GM12878 (cell line): Measurements from ENCODE around the gene EEF1AKMT3. TPM values are rescaled to one million over a fixed set of nuclear protein-coding genes. Genes with fewer than 3 reads are reported as not detected.

Experiments
- ATAC-seq: fragments of 200-7000 bp; cut with Tn5 transposase; 3 replicates; pipeline ENCODE4 v1.9.1; 2020; ENCODE audit warnings: mild to moderate bottlenecking, moderate library complexity
- BruUV-seq: library from RNA; stranded (reverse); fragments of 400-500 nt; replicated peaks from 2 replicates; lab custom pipeline; 2021; lab: Mats Ljungman, UMichigan
- CTCF ChIA-PET: fragments of 300-600 bp; sonication (Branson Sonifier 250); formaldehyde crosslinking; extraction: SDS; loops from one replicate; lab custom pipeline; 2021; ENCODE audit warnings: inconsistent platforms; lab: Yijun Ruan, JAX
- POLR2A ChIA-PET: fragments of 350-600 bp; formaldehyde crosslinking; extraction: SDS; loops from one replicate; lab custom pipeline; 2021; ENCODE audit warnings: inconsistent platforms; lab: Charles Lee
- RAD21 ChIA-PET: fragments of 300-600 bp; sonication (Branson Sonifier 250); formaldehyde crosslinking; loops from one replicate; lab custom pipeline; 2023; ENCODE audit warnings: antibody characterized with exemption; ENCODE audit not compliant: unreplicated experiment; lab: Charles Lee
- SMC1A ChIA-PET: fragments of 300-600 bp; sonication (Branson Sonifier 250); formaldehyde crosslinking; loops from one replicate; lab custom pipeline; 2023; ENCODE audit not compliant: unreplicated experiment, uncharacterized antibody; lab: Charles Lee
- DNase-seq: peaks from one replicate; pipeline ENCODE4 v3.0.0-alpha.2; 2011; ENCODE audit warnings: low read depth, low spot score
- FAIRE-seq: peaks from 3 replicates; lab custom pipeline; 2011; peaks lifted over from hg19 to GRCh38; lab: Jason Lieb, UNC
- H2AFZ ChIP-seq: 2 replicates; pipeline ENCODE4 v1.6.0; 2011; ENCODE audit warnings: low read depth, low read length, control low read depth; ENCODE audit not compliant: control insufficient read depth
- H3K27ac ChIP-seq: 2 replicates; pipeline ENCODE4 v1.5.1; 2011; ENCODE audit warnings: control low read depth; ENCODE audit not compliant: control insufficient read depth, insufficient read depth
- H3K27me3 ChIP-seq, 2 experiments: replicated peaks in 1 of 2; 2 replicates each; pipeline versions ENCODE4 v1.6.0 to v1.6.1; 2011; ENCODE audit warnings: low read length in 1 of 2; ENCODE audit not compliant: control insufficient read depth in 2 of 2, insufficient read depth in 2 of 2
- H3K36me3 ChIP-seq, 2 experiments: 2 replicates each; pipeline ENCODE4 v1.5.1; 2011; ENCODE audit warnings: low read length in 1 of 2; ENCODE audit not compliant: control insufficient read depth in 2 of 2, insufficient read depth in 2 of 2
- H3K4me1 ChIP-seq: 2 replicates; pipeline ENCODE4 v1.6.1; 2011; ENCODE audit warnings: mild to moderate bottlenecking, low read length, moderate library complexity, mixed read lengths; ENCODE audit not compliant: control insufficient read depth, insufficient read depth
- H3K4me2 ChIP-seq: 2 replicates; pipeline ENCODE4 v1.6.0; 2011; ENCODE audit warnings: control low read depth; ENCODE audit not compliant: control insufficient read depth, insufficient read depth
- H3K4me3 ChIP-seq: fragments of 200-600 bp; sonication (generic); 2 replicates; pipeline ENCODE4 v1.5.1; 2016
- H3K79me2 ChIP-seq: 2 replicates; pipeline ENCODE4 v1.6.0; 2011; ENCODE audit warnings: low read length; ENCODE audit not compliant: control insufficient read depth, insufficient read depth
- H3K9ac ChIP-seq: 2 replicates; pipeline ENCODE4 v1.8.0; 2011; ENCODE audit warnings: low read length, control low read depth, mixed read lengths; ENCODE audit not compliant: control insufficient read depth, insufficient read depth
- H3K9me3 ChIP-seq: replicated peaks from 3 replicates; pipeline ENCODE4 v1.5.1; 2011; ENCODE audit warnings: mild to moderate bottlenecking, low read length; ENCODE audit not compliant: control insufficient read depth, insufficient read depth
- H4K20me1 ChIP-seq: 2 replicates; pipeline ENCODE4 v1.6.0; 2011; ENCODE audit not compliant: control insufficient read depth, insufficient read depth
- CEBPB ChIP-seq, 2 experiments: fragments of 150-350 bp in 1 of 2; IDR thresholded peaks; 2 replicates each; pipeline ENCODE4 v1.6.1; 2012 to 2014; ENCODE audit warnings: low read depth in 2 of 2, low read length in 2 of 2, borderline replicate concordance in 1 of 2, inconsistent platforms in 1 of 2
- CHD1 ChIP-seq: IDR thresholded peaks from 2 replicates; pipeline ENCODE4 v1.6.1; 2012; ENCODE audit warnings: low read depth, low read length, improper control_type of control experiment
- NFXL1 ChIP-seq: fragments of 450-650 bp; IDR thresholded peaks from 2 replicates; pipeline ENCODE4 v1.6.1; 2017; ENCODE audit warnings: antibody characterized with exemption, mild to moderate bottlenecking, borderline replicate concordance
- NR2F1 ChIP-seq: fragments of 450-650 bp; conservative IDR thresholded peaks from 2 replicates; pipeline ENCODE4 v1.6.1; 2017; ENCODE audit warnings: mild to moderate bottlenecking
- REST ChIP-seq: IDR thresholded peaks from 2 replicates; pipeline ENCODE4 v1.6.1; 2012; ENCODE audit warnings: mild to moderate bottlenecking, low read depth, low read length
- STAT3 ChIP-seq: IDR thresholded peaks from 2 replicates; pipeline ENCODE4 v1.6.1; 2011; ENCODE audit warnings: low read depth, low read length, improper control_type of control experiment
- USF2 ChIP-seq: IDR thresholded peaks from 2 replicates; pipeline ENCODE4 v1.6.1; 2011; ENCODE audit warnings: low read depth, low read length, improper control_type of control experiment, borderline replicate concordance
- ZNF207 ChIP-seq: fragments of 450-650 bp; IDR thresholded peaks from 2 replicates; pipeline ENCODE4 v1.6.1; 2014; ENCODE audit warnings: antibody characterized with exemption, mild to moderate bottlenecking, borderline replicate concordance
- WGBS: methylation state at CpG from one replicate; pipeline ENCODE4 v1.1.6; 2016; ENCODE audit warnings: low lambda C conversion rate; ENCODE audit not compliant: insufficient replicate concordance, insufficient coverage; ENCODE audit errors: missing lambda C conversion rate; 5-methylcytosine and 5-hydroxymethylcytosine counted together
- in situ Hi-C: fragments of 300-500 bp; cut with MboI; formaldehyde crosslinking; loops from 9 replicates; pipeline ENCODE4 v1.14.3; 2018; ENCODE audit warnings: mixed read lengths
- intact Hi-C: fragments of 100-400 bp; cut with micrococcal nuclease; formaldehyde crosslinking; loops from one replicate; pipeline ENCODE4 v1.14.2; 2022; ENCODE audit not compliant: unreplicated experiment
- polyA plus RNA-seq, 11 experiments: library from polyadenylated mRNA; depleted of rRNA in 4 of 11; unstranded in 6 of 11; stranded (reverse) in 5 of 11; fragments of >200 nt; fragmentation: Nextera tagmentation in 4 of 11; fragmentation: Illumina TruSeq in 1 of 11; extraction: Ambion mirVana in 4 of 11; extraction: Trizol in 1 of 11; gene quantifications; 1 replicate in 1 of 11; 2 replicates in 10 of 11; pipeline versions ENCODE4 v1.2.1 to v1.2.3, GENCODE V29; 2011 to 2016; ENCODE audit warnings: inconsistent platforms in 2 of 11, missing spikeins in 2 of 11, low read depth in 1 of 11
- total RNA-seq, 4 experiments: library from RNA; depleted of rRNA in 3 of 4; stranded (reverse); fragments of >200 nt in 3 of 4; fragmentation: Illumina TruSeq in 1 of 4; extraction: Trizol in 1 of 4; gene quantifications; 2 replicates each; pipeline versions ENCODE4 v1.2.1 to v1.2.3, GENCODE V29; 2013 to 2021

Gene EEF1AKMT3
- total and polyA plus RNA-seq, 10 of the 15 experiments (the other 5 are each of a cell fraction or from before 2014, with no cell fraction given) = 1.2 to 8.2 (median 3.5) TPM

- Histone ChIP-seq H3K9ac (no peak overlapping the region), H3K4me2 (no peak overlapping the region), H3K4me1 (peaks cover 27% of the 10 kb centered on the region), H3K36me3 (peaks cover 0 to 3% of the 10 kb centered on the region in 2 experiments; a peak in 2 of 4 replicates), H3K27me3 (peaks cover 11 to 23% of the 10 kb centered on the region in 2 experiments; a peak in 3 of 4 replicates), H3K27ac (no peak overlapping the region), H2AFZ (no peak overlapping the region), H4K20me1 (no peaks in the 10 kb centered on the region; the same call in 1 of the 2 replicates), H3K9me3 (no peaks in the 10 kb centered on the region; the same call in 2 of the 3 replicates), H3K4me3 (no peak overlapping the region), H3K79me2 (no peaks in the 10 kb centered on the region)
- BruUV-seq = no TSS peak
- intact Hi-C loops (no loop called here), in situ Hi-C loops (no loop called here)
- WGBS = 79% methylated on average over 4 of the region's 4 CpGs
- ChIA-PET RAD21 (no interaction called here), CTCF (interaction anchor here (0.5 kb wide), 1 partner anchor 172 kb away, joined by 3 read pairs; no protein-coding TSS in a partner anchor), POLR2A (no interaction called here), SMC1A (no interaction called here)
- TF ChIP-seq CEBPB (IDR thresholded peaks at IDR 0.05; ENCODE audit: borderline replicate concordance in 1 of 2, low read depth in 2 of 2, low read length in 2 of 2) (no peak), CHD1 (no peak), NFXL1 (no peak), ZNF207 (no peak), REST (no peak), NR2F1 (no peak), USF2 (no peak), STAT3 (no peak)
- ATAC-seq (no peak), DNase-seq (no peak), FAIRE-seq (no peak)
These were observed 10.9 kb upstream of the EEF1AKMT3 start for GRCh38 chr12:57761391-57761998.
